ENCODE data around the gene DMRTA2. TPM values are rescaled to one million over a fixed set of nuclear protein-coding genes. Genes with fewer than 3 reads are reported as not detected.

Gene DMRTA2
- total and polyA plus RNA-seq, 2 donors (not counting 1 experiment from before 2014, with no cell fraction given) = 0.05 TPM; not detected in 1

GRCh38 chr1:50441183-50441582 is 17.9 kb upstream of the DMRTA2 start:
- Histone ChIP-seq H3K4me2 (ENCODE audit: extremely low read depth, insufficient read depth, low read length) (no peak overlapping the region), H3K4me3 (replicated peaks in 1 of 4; ENCODE audit: control extremely low read depth in 1 of 4, insufficient read depth in 1 of 4, low read depth in 3 of 4, low read length in 4 of 4) (no peak overlapping the region), H3K36me3 (ENCODE audit: control insufficient read depth, insufficient read depth, low read length) (no peaks in the 10 kb centered on the region), H3K9ac (ENCODE audit: insufficient read depth, low read length) (no peak overlapping the region), H3K9me3 (ENCODE audit: control insufficient read depth, insufficient read depth, low read depth, low read length) (no peaks in the 10 kb centered on the region), H3K79me2 (ENCODE audit: control insufficient read depth, insufficient read depth, low read length) (no peaks in the 10 kb centered on the region), H3K4me1 (ENCODE audit: control insufficient read depth, extremely low read depth, insufficient read depth, low read length) (no peaks in the 10 kb centered on the region), H3K27ac (ENCODE audit: insufficient read depth, low read length) (no peak overlapping the region), H4K20me1 (ENCODE audit: control insufficient read depth, extremely low read depth, insufficient read depth, low read length) (no peaks in the 10 kb centered on the region), H3K27me3 (ENCODE audit: control insufficient read depth, insufficient read depth, low read length) (no peaks in the 10 kb centered on the region), H2AFZ (ENCODE audit: low read length) (no peak overlapping the region)
- TF ChIP-seq EZH2 (IDR thresholded peaks at IDR 0.05; ENCODE audit: low read length, missing control alignments) (no peak), CTCF (conservative IDR thresholded peaks at IDR 0.05 in 1 of 2, IDR thresholded peaks at IDR 0.05 in 1 of 2; ENCODE audit: low read depth in 1 of 2, low read length in 2 of 2) (no peak)
- no peak for DNase-seq (ENCODE audit: low read depth in 2 of 2)

- TF ChIP-seq EZH2 (IDR thresholded peaks at IDR 0.05; ENCODE audit: low read length, missing control alignments) = no peak
- TF ChIP-seq CTCF (conservative IDR thresholded peaks at IDR 0.05 in 1 of 2, IDR thresholded peaks at IDR 0.05 in 1 of 2; ENCODE audit: low read depth in 1 of 2, low read length in 2 of 2) = no peak
- Histone ChIP-seq H3K9me3 (ENCODE audit: control insufficient read depth, insufficient read depth, low read depth, low read length) (no peaks in the 10 kb centered on the region), H3K4me3 (replicated peaks in 1 of 4; ENCODE audit: control extremely low read depth in 1 of 4, insufficient read depth in 1 of 4, low read depth in 3 of 4, low read length in 4 of 4) (no peak overlapping the region), H3K9ac (ENCODE audit: insufficient read depth, low read length) (no peak overlapping the region), H3K27me3 (ENCODE audit: control insufficient read depth, insufficient read depth, low read length) (no peaks in the 10 kb centered on the region), H3K4me1 (ENCODE audit: control insufficient read depth, extremely low read depth, insufficient read depth, low read length) (no peaks in the 10 kb centered on the region), H3K36me3 (ENCODE audit: control insufficient read depth, insufficient read depth, low read length) (no peaks in the 10 kb centered on the region), H3K79me2 (ENCODE audit: control insufficient read depth, insufficient read depth, low read length) (no peaks in the 10 kb centered on the region), H3K4me2 (ENCODE audit: extremely low read depth, insufficient read depth, low read length) (no peak overlapping the region), H3K27ac (ENCODE audit: insufficient read depth, low read length) (no peak overlapping the region), H4K20me1 (ENCODE audit: control insufficient read depth, extremely low read depth, insufficient read depth, low read length) (no peaks in the 10 kb centered on the region), H2AFZ (ENCODE audit: low read length) (no peak overlapping the region)
- no peak for DNase-seq (ENCODE audit: low read depth in 2 of 2)
These were observed 15.7 kb upstream of the DMRTA2 start for GRCh38 chr1:50438945-50439344.

GRCh38 chr1:50436489-50436888 is 13.2 kb upstream of the DMRTA2 start:
- DNase-seq (ENCODE audit: low read depth in 2 of 2) = no peak
- H3K4me2 ChIP-seq (ENCODE audit: extremely low read depth, insufficient read depth, low read length) = no peak overlapping the region
- no peak overlapping the region for H3K4me3 ChIP-seq (replicated peaks in 1 of 4; ENCODE audit: control extremely low read depth in 1 of 4, insufficient read depth in 1 of 4, low read depth in 3 of 4, low read length in 4 of 4)
- H2AFZ ChIP-seq (ENCODE audit: low read length) = no peak overlapping the region
- no peaks in the 10 kb centered on the region for H3K36me3 ChIP-seq (ENCODE audit: control insufficient read depth, insufficient read depth, low read length)
- TF ChIP-seq EZH2 (IDR thresholded peaks at IDR 0.05; ENCODE audit: low read length, missing control alignments) (no peak), CTCF (conservative IDR thresholded peaks at IDR 0.05 in 1 of 2, IDR thresholded peaks at IDR 0.05 in 1 of 2; ENCODE audit: low read depth in 1 of 2, low read length in 2 of 2) (no peak)
- H3K79me2 ChIP-seq (ENCODE audit: control insufficient read depth, insufficient read depth, low read length) = no peaks in the 10 kb centered on the region
- H3K4me1 ChIP-seq (ENCODE audit: control insufficient read depth, extremely low read depth, insufficient read depth, low read length) = no peaks in the 10 kb centered on the region
- no peaks in the 10 kb centered on the region for H3K9me3 ChIP-seq (ENCODE audit: control insufficient read depth, insufficient read depth, low read depth, low read length)
- H4K20me1 ChIP-seq (ENCODE audit: control insufficient read depth, extremely low read depth, insufficient read depth, low read length) = peaks cover 1% of the 10 kb centered on the region
- no peak overlapping the region for H3K9ac ChIP-seq (ENCODE audit: insufficient read depth, low read length)
- H3K27ac ChIP-seq (ENCODE audit: insufficient read depth, low read length) = no peak overlapping the region
- peaks cover 7% of the 10 kb centered on the region for H3K27me3 ChIP-seq (ENCODE audit: control insufficient read depth, insufficient read depth, low read length)

Measured in fibroblast of lung (primary cell).